Activated B cell treated with CpG ODN at 0.5 μM for 24 hours (primary cell): Measurements from ENCODE around the gene SNCB. TPM values are rescaled to one million over a fixed set of nuclear protein-coding genes. Genes with fewer than 3 reads are reported as not detected.

ENCODE experiments used
- ATAC-seq: fragments of 200-7000 bp; cut with Tn5 transposase; one replicate; pipeline ENCODE4 v1.10.0; 2021; ENCODE audit warnings: low read depth, mild to moderate bottlenecking, moderate library complexity
- CTCF ChIA-PET: fragments of 350-600 bp; sonication (Branson Sonifier 250); formaldehyde crosslinking; loops from one replicate; lab custom pipeline; 2021; ENCODE audit warnings: antibody characterized with exemption; lab: Charles Lee
- POLR2A ChIA-PET: fragments of 350-600 bp; sonication (Branson Sonifier 250); formaldehyde crosslinking; loops from one replicate; lab custom pipeline; 2021; ENCODE audit warnings: antibody characterized with exemption; lab: Charles Lee
- DNase-seq: peaks from one replicate; pipeline ENCODE4 v3.0.0; 2022
- H3K27ac Mint-ChIP-seq: one replicate; pipeline ENCODE4 v1.8.0; 2020; ENCODE audit warnings: mixed read lengths
- H3K27me3 Mint-ChIP-seq: one replicate; pipeline ENCODE4 v1.8.0; 2021; ENCODE audit warnings: mixed read lengths
- H3K36me3 Mint-ChIP-seq: one replicate; pipeline ENCODE4 v1.8.0; 2021; ENCODE audit warnings: low read depth, mixed read lengths
- H3K4me1 Mint-ChIP-seq: one replicate; pipeline ENCODE4 v1.8.0; 2021; ENCODE audit warnings: mixed read lengths
- H3K4me3 Mint-ChIP-seq: one replicate; pipeline ENCODE4 v1.8.0; 2020; ENCODE audit warnings: mild to moderate bottlenecking, mixed read lengths
- H3K9me3 Mint-ChIP-seq: one replicate; pipeline ENCODE4 v1.8.0; 2020; ENCODE audit warnings: mixed read lengths
- intact Hi-C: fragments of 100-400 bp; cut with micrococcal nuclease; formaldehyde crosslinking; loops from one replicate; pipeline ENCODE4 v1.15.1; 2024
- total RNA-seq: library from RNA; stranded (reverse); gene quantifications from 2 replicates; pipeline ENCODE4 v1.2.3, GENCODE V29; 2022
- TF ChIP-seq, protein P1 (sequence below): fragments of 200-600 bp; IDR thresholded peaks from one replicate; pipeline ENCODE4 v1.8.0; 2022; ENCODE audit warnings: antibody characterized with exemption, mild to moderate bottlenecking

The SNCB gene
- total RNA-seq, 1 donor from 2014 or later, result not detected

DNA sequence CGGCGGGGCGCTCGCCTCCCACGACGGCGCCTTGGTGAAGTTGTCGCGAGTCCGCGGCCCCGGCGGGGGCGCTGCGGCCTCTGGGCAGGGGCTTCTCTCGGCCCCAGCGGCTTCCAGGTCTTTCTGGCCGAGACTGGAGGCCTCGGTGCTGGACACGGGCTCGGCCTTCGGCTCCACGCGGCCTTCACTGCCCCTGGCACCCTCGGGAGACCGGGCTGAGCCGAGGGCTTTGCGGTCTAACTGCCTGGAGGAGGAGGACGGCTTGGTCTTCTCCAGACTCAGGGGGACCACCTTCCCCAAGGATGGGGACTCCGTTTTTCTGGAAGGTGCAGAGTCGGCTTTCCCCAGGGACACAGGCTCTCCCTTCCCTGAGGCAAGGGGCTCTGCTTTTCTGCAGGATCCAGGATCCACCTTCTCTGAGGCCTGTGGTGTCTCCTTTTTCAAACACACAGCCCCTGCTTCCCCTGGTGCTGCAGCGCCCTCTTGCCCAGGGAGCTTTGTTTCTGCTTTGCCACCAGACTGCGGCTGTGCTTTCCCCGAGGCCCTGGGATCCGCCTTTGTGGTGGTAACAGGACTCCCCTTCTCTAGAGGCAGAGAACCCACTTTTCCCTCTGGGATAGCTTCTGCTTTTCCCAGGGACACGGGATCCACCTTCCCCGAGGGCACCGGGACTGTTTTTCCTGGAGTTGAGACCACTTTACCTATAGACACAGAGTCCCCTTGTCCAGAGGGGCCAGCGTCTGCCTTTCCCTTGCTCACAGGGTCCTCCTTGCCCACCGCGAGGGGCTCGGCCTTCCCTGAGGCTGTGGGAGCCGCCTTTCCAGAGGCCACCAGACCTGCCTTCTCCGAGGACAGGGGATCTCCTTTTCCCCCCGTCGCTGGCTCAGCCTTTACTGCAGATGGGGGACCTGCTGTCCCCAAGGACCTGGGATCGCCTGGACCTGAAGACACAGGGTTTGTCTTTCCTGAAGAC is 32.6 kb downstream of the SNCB start:
- CTCF ChIA-PET, result no interaction called here
- Mint-ChIP-seq H3K4me3 (peak overlapping the region; percentile 11), H3K36me3 (no peaks in the 10 kb centered on the region), H3K4me1 (peaks cover 7% of the 10 kb centered on the region), H3K9me3 (no peaks in the 10 kb centered on the region), H3K27me3 (peaks cover 10% of the 10 kb centered on the region), H3K27ac (no peak overlapping the region)
- POLR2A ChIA-PET, result no interaction called here
- TF ChIP-seq, protein P1, sequence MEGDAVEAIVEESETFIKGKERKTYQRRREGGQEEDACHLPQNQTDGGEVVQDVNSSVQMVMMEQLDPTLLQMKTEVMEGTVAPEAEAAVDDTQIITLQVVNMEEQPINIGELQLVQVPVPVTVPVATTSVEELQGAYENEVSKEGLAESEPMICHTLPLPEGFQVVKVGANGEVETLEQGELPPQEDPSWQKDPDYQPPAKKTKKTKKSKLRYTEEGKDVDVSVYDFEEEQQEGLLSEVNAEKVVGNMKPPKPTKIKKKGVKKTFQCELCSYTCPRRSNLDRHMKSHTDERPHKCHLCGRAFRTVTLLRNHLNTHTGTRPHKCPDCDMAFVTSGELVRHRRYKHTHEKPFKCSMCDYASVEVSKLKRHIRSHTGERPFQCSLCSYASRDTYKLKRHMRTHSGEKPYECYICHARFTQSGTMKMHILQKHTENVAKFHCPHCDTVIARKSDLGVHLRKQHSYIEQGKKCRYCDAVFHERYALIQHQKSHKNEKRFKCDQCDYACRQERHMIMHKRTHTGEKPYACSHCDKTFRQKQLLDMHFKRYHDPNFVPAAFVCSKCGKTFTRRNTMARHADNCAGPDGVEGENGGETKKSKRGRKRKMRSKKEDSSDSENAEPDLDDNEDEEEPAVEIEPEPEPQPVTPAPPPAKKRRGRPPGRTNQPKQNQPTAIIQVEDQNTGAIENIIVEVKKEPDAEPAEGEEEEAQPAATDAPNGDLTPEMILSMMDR, result no peak
- intact Hi-C loops, result loop anchor here (2.0 kb wide), 2 partner anchors 23 to 181 kb away; partner anchors contain the start of gene CLTB
- ATAC-seq (no peak), DNase-seq (no peak)

DNA sequence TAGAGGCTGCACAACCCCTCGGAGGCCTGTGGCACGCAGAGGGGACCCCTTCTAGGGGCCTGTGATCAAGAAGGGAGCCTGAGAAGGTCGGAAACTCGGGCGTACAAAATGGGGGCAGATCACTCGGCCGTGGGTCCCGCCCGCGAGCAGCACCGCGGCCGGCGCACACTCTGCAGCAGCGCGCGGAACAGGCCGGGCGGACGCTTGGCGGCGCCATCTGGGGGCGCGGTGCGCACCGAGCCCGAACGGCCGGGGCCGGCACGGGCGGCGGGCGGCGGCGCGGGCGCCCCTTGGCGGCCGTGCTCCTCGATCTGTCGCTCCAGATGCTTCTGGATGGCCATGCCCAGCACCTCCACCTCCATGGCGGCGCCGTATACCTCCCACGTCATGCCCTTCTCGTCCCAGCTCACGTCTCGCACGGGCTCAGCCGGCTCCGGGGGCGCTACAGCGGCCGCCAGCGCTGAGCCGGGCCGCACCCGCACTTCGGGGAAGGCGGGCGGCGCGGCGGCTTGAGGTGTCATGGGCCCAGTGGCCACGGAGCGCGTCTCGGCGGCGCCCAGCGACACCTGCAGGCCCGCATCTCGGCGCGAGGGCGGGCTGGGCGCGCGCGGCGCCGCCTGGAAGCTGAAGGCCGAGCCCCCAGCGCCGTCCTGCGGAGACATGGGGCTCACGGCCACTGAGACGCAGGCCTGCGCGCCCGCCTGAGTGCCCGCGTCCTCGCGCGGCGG is 33.5 kb downstream of the SNCB start:
- ChIA-PET CTCF (interaction anchor here (1.2 kb wide), 1 partner anchor 33 kb away, joined by 3 read pairs; the partner anchor contains the start of genes EIF4E1B and SNCB), POLR2A (no interaction called here)
- peaks cover 10% of the 10 kb centered on the region for H3K27me3 Mint-ChIP-seq
- peak overlapping the region; percentile 72 for H3K4me3 Mint-ChIP-seq
- TF ChIP-seq, protein P1, result no peak
- no peak overlapping the region for H3K27ac Mint-ChIP-seq
- no peaks in the 10 kb centered on the region for H3K36me3 Mint-ChIP-seq
- H3K4me1 Mint-ChIP-seq, result peaks cover 7% of the 10 kb centered on the region
- intact Hi-C loops, result loop anchor here (2.0 kb wide), 2 partner anchors 22 to 180 kb away; partner anchors contain the start of gene CLTB
- ATAC-seq (peak; percentile 80), DNase-seq (peak; percentile 44)
- no peaks in the 10 kb centered on the region for H3K9me3 Mint-ChIP-seq

GRCh38 chr5:176596069-176596644 is 34.2 kb downstream of the SNCB start:
- intact Hi-C loops, result loop anchor here (2.0 kb wide), 2 partner anchors 21 to 179 kb away; partner anchors contain the start of gene CLTB
- Mint-ChIP-seq H3K4me3 (peak overlapping the region; percentile 72), H3K36me3 (no peaks in the 10 kb centered on the region), H3K27ac (no peak overlapping the region), H3K9me3 (no peaks in the 10 kb centered on the region), H3K27me3 (peaks cover 10% of the 10 kb centered on the region), H3K4me1 (peaks cover 7% of the 10 kb centered on the region)
- TF ChIP-seq, protein P1, result no peak
- DNase-seq, result no peak
- CTCF ChIA-PET, result interaction anchor here (1.2 kb wide), 1 partner anchor 34 kb away, joined by 3 read pairs; the partner anchor contains the start of genes EIF4E1B and SNCB
- ATAC-seq, result no peak
- POLR2A ChIA-PET, result no interaction called here

- intact Hi-C loops, result no loop called here
- H3K27ac Mint-ChIP-seq, result no peak overlapping the region
- CTCF ChIA-PET, result no interaction called here
- H3K36me3 Mint-ChIP-seq, result no peaks in the 10 kb centered on the region
- no peak for DNase-seq
- peaks cover 7% of the 10 kb centered on the region for H3K4me1 Mint-ChIP-seq
- H3K27me3 Mint-ChIP-seq, result peaks cover 10% of the 10 kb centered on the region
- no peak overlapping the region for H3K4me3 Mint-ChIP-seq
- TF ChIP-seq, protein P1, result no peak
- no peak for ATAC-seq
- POLR2A ChIA-PET, result no interaction called here
- no peaks in the 10 kb centered on the region for H3K9me3 Mint-ChIP-seq
These were observed 34.9 kb downstream of the SNCB start for GRCh38 chr5:176595386-176595943.
